ENCODE data around the gene ZDHHC14.

The ZDHHC14 gene

GRCh38 chr6:157653521-157653920 lies 272.5 kb downstream of the ZDHHC14 start:
- DNase-seq, result no peak

DNA sequence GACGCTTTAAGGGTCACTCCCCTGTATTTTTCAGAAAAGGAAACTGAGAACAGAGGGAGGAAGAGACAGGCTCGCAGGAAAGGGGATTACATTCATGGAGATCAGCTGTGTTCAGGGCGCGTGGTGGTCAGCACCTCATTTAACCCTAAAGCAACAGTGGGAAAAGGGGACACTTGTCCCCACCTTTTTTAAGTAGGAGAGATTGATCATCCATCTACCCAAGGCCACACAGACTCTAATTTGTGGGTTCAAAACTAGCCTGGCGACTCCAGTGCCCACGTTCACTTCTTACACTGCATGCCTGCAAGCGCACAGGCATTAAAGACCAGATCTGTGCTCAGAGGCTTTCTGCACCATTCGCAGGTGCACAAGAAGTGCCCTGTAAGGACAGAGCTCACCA lies 274.1 kb downstream of the ZDHHC14 start:
- DNase-seq, result no peak

DNA sequence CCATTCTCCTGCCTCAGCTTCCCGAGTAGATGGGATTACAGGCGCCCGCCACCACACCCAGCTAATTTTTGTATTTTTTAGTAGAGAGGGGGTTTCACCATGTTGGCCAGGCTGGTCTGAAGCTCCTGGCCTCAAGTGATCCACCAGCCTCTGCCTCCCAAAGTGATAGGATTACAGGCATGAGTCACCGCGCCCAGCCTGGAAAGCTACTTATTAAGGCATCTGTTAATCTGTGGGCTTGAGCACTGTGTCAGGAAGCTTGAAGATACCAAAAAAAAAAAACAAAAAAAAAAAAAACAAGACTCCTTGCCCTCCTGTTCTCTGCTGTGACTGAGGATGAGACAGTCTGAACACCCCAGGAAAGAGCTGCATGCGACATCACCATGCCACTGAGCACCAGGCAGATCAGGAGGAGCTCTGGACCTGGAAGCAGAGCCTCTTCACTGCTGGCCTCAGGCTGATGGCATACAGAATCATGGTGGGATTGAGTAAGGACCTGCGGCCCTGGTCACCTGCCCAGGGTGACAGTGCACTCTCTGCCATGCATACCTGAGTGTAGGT lies 275.5 kb downstream of the ZDHHC14 start:
- DNase-seq, result no peak

- DNase-seq, result no peak
These were observed 276.8 kb downstream of the ZDHHC14 start for GRCh38 chr6:157657754-157658153.

- DNase-seq, result no peak
These were observed 277.3 kb downstream of the ZDHHC14 start for GRCh38 chr6:157658301-157658700.

GRCh38 chr6:157659536-157660271 lies 278.7 kb downstream of the ZDHHC14 start:
- no peak for DNase-seq

GRCh38 chr6:157660414-157660813 lies 279.4 kb downstream of the ZDHHC14 start:
- no peak for DNase-seq

GRCh38 chr6:157661652-157662051 lies 280.7 kb downstream of the ZDHHC14 start:
- no peak for DNase-seq

DNA sequence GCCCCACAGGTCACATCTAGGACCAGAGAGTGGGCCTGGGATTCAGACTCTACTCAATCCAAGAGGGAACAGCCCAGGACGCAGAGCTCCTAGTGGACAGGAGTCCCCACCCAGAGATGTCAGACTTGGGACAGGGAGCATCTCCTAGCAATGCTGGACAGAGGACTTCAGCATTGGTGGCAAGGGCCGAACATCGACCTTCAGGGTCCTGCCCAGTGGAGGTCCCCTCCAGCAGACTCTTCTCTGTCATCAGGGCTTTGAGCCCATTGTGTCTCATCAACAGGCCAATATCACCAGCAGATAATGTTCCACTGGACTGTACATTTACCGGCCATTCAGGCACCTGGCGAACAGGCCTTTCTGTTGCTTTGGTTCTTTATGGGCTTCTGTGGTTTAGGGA lies 282.3 kb downstream of the ZDHHC14 start:
- DNase-seq, result no peak

GRCh38 chr6:157665180-157665579 lies 284.2 kb downstream of the ZDHHC14 start:
- no peak for DNase-seq

- DNase-seq, result no peak
These were observed 285.7 kb downstream of the ZDHHC14 start for GRCh38 chr6:157666729-157667128.

- DNase-seq, result peak; percentile 48
These were observed 286.4 kb downstream of the ZDHHC14 start for GRCh38 chr6:157667211-157668008.

GRCh38 chr6:157668009-157668401 lies 287.0 kb downstream of the ZDHHC14 start:
- no peak for DNase-seq

DNA sequence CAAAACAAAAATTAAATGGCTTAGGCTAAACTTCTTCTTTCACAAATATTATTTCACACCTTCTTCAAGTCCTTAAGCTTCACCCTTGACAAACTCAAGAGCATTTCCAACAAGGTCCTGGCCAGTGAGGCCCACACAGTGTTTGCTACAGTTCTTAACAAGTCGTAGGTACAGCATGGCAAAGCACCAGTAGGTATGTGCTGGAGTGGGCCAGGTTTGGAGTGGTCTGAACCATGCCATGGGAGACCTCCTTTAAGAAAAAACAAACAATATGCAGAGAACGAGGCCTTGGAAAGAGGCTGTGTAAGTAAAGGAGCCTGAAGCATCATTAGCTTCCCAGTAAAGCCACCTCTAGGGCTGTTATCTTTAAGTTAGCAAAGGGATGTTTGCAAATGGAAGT lies 287.7 kb downstream of the ZDHHC14 start:
- no peak for DNase-seq

- DNase-seq, result no peak
These were observed 288.3 kb downstream of the ZDHHC14 start for GRCh38 chr6:157669323-157669722.

GRCh38 chr6:157669747-157670216 lies 288.8 kb downstream of the ZDHHC14 start:
- no peak for DNase-seq

GRCh38 chr6:157670466-157671186 lies 289.6 kb downstream of the ZDHHC14 start:
- DNase-seq, result no peak

DNA sequence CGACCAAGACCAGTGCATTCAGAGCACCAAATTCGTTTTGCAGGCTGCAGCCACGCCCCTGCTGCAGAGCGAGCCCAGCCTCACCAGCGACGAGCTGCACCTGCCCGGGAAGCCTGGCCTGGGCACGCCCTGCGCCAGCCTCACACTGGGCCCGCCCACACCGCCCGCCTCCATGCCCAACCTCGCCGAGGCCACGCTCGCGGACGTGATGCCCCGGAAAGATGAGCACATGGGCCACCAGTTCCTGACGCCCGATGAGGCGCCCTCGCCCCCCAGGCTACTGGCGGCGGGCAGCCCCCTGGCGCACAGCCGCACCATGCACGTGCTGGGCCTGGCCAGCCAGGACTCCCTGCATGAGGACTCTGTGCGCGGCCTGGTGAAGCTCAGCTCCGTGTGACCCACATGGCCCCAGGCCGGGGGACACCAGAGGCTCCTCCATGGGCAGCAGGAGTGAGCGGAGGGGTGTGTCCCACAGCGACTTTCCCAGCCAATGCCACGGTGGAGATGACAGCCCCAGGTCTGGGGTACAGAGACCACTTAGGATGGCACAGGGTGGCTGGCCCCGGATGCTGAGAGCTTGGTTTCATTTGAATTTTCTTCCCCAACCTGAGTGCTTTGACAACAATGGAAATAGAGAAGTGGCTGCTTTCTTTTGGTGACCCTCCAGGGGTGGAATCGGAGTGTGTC lies 291.9 kb downstream of the ZDHHC14 start:
- no peak for DNase-seq

DNA sequence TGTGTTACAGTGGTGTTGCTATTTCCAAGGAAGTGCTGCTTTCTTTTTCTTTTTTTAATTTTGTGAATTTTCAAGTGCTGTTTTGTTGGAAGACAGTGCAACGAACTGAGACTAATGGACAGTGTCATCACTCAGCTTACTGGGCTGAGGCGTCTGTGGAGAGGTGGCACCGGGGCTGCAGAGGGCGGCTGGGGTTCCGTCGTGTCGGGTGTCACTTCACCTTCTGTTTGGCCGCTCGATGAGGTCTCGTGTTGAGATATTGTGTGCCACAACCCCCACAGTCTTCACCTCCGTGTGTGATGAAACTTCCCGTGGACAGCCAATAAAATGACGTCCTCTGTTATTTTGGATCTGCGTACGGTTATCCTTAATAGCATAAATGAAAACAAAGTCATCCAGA lies 292.6 kb downstream of the ZDHHC14 start:
- DNase-seq, result peak; percentile 12

- no peak for DNase-seq
These were observed 293.1 kb downstream of the ZDHHC14 start for GRCh38 chr6:157674061-157674460.

DNA sequence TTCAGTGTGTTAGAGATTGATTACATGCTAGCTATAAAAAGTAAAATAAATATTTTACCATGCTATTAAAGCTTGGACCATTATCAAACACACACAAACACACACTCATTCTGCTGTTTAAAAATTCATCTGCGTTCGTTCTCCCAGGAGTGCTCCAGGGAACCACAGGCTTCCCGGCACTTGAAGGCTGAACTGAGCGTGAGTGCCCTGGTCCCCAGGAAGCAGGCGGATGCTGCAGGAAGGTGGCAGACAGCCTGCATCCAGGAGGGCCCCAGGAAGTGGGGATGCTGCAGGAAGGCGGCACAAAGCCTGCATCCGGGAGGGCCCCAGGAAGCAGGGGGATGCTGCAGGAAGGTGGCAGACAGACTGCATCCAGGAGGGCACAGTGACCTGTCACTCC lies 294.8 kb downstream of the ZDHHC14 start:
- no peak for DNase-seq

DNA sequence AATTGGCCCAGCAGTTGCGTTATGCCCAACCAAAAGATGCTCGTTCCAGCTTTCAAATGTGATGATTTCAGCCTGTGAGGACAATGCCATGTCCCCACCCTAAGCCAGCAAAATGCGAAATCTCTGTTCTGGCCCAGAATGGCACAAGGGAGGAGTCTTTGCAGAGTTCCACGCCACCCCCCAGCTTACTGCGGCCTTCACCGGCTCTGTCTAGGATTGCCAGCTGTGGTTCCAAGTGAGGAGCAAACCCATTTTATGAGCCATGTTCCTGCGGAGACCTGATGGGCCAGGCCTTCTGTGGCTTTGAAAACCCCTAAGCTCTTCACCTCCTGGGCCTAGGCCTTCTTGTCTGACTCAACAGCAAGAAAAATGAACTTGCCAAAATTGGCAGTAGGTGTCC lies 295.3 kb downstream of the ZDHHC14 start:
- no peak for DNase-seq

DNA sequence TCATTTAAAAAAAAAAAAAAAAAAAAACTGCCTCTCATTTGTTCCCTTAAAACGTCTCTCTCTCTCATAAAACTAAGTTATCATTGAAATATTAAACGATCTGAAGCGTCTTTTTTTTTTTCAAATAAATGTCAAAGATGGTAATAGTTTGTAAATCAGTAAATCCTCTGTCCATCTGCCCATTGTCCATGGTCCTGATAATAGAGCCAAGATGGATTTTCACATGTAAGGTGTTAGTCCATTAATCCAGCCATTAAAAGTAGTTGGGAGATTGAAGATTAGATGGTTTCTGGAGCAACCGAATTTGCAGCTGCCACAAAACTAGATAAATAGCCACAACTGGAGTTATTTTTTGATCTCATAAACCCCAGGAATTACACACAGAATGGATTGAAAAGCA lies 296.2 kb downstream of the ZDHHC14 start:
- no peak for DNase-seq

Data from NCI-H2171 (cell line).